PC-3 (cell line): ENCODE measurements around the gene IARS1. TPM values are rescaled to one million over a fixed set of nuclear protein-coding genes. Genes with fewer than 3 reads are reported as not detected.

Experiments used
- ATAC-seq: fragments of 200-7000 bp; cut with Tn5 transposase; 2 replicates; pipeline ENCODE4 v1.9.1; 2020; ENCODE audit warnings: mild to moderate bottlenecking, moderate library complexity
- BruUV-seq: library from RNA; stranded (reverse); fragments of 400-500 nt; replicated peaks from 2 replicates; lab custom pipeline; 2021; lab: Mats Ljungman, UMichigan
- CTCF ChIA-PET: fragments of 300-600 bp; sonication (Branson Sonifier 250); formaldehyde crosslinking; loops from one replicate; lab custom pipeline; 2022; ENCODE audit warnings: antibody characterized with exemption; lab: Charles Lee
- POLR2A ChIA-PET: fragments of 300-600 bp; sonication (Branson Sonifier 250); formaldehyde crosslinking; loops from one replicate; lab custom pipeline; 2022; ENCODE audit warnings: antibody characterized with exemption; ENCODE audit not compliant: unreplicated experiment; lab: Charles Lee
- DNase-seq: peaks from one replicate; pipeline ENCODE4 v3.0.0-alpha.2; 2015
- H2AFZ ChIP-seq: fragments of 300-600 bp; sonication (generic); 2 replicates; pipeline ENCODE4 v1.6.0; 2016; ENCODE audit warnings: antibody characterized with exemption, low read length
- H3F3A ChIP-seq: fragments of 300-600 bp; sonication (generic); one replicate; pipeline ENCODE4 v1.6.0; 2017; ENCODE audit warnings: antibody characterized with exemption, low read length, control low read depth, mild to moderate bottlenecking; ENCODE audit not compliant: unreplicated experiment
- H3K27ac ChIP-seq: fragments of 300-600 bp; sonication (generic); 2 replicates; pipeline ENCODE4 v1.5.1; 2016; ENCODE audit warnings: mild to moderate bottlenecking, low read length
- H3K27me3 ChIP-seq: fragments of 300-600 bp; sonication (generic); 2 replicates; pipeline ENCODE4 v1.6.1; 2016; ENCODE audit warnings: low read length, mixed read lengths
- H3K36me3 ChIP-seq: fragments of 300-600 bp; sonication (generic); 2 replicates; pipeline ENCODE4 v1.6.1; 2016; ENCODE audit warnings: low read depth, mixed run types, low read length, mixed read lengths
- H3K4me1 ChIP-seq: fragments of 300-600 bp; sonication (generic); 2 replicates; pipeline ENCODE4 v1.5.1; 2016; ENCODE audit warnings: low read length; ENCODE audit not compliant: insufficient read depth
- H3K4me2 ChIP-seq: fragments of 300-600 bp; sonication (generic); 2 replicates; pipeline ENCODE4 v1.6.0; 2016; ENCODE audit warnings: low read length
- H3K4me3 ChIP-seq: fragments of 300-600 bp; sonication (generic); 2 replicates; pipeline ENCODE4 v1.5.1; 2016; ENCODE audit warnings: mild to moderate bottlenecking, low read length, mixed read lengths
- H3K79me2 ChIP-seq: fragments of 300-600 bp; sonication (generic); 2 replicates; pipeline ENCODE4 v1.6.1; 2017; ENCODE audit warnings: low read length, mixed read lengths
- H3K9ac ChIP-seq: fragments of 300-600 bp; sonication (generic); 2 replicates; pipeline ENCODE4 v1.6.0; 2016; ENCODE audit warnings: mild to moderate bottlenecking, low read length
- H3K9me2 ChIP-seq: fragments of 300-600 bp; sonication (generic); replicated peaks from 2 replicates; pipeline ENCODE4 v1.6.1; 2016; ENCODE audit warnings: mixed run types, low read length, mixed read lengths
- H3K9me3 ChIP-seq: fragments of 300-600 bp; sonication (generic); 2 replicates; pipeline ENCODE4 v1.6.1; 2016; ENCODE audit warnings: low read length, mixed read lengths
- H4K20me1 ChIP-seq: fragments of 300-600 bp; sonication (generic); 2 replicates; pipeline ENCODE4 v1.6.1; 2016; ENCODE audit warnings: low read length, mixed read lengths
- CTCF ChIP-seq: fragments of 300-600 bp; sonication (generic); conservative IDR thresholded peaks from 2 replicates; pipeline ENCODE4 v1.5.1; 2017; ENCODE audit warnings: antibody characterized with exemption, low read depth, mild to moderate bottlenecking, low read length
- EZH2 ChIP-seq: fragments of 300-600 bp; sonication (generic); IDR thresholded peaks from one replicate; pipeline ENCODE4 v1.6.1; 2017; ENCODE audit warnings: antibody characterized with exemption, mild to moderate bottlenecking, low read length; ENCODE audit not compliant: unreplicated experiment
- EZH2phosphoT487 ChIP-seq: fragments of 300-600 bp; sonication (generic); IDR thresholded peaks from 2 replicates; pipeline ENCODE4 v1.6.1; 2018; ENCODE audit warnings: mild to moderate bottlenecking, antibody characterized with exemption, low read length, borderline replicate concordance
- intact Hi-C: fragments of 100-400 bp; cut with micrococcal nuclease; formaldehyde crosslinking; loops from 2 replicates; pipeline ENCODE4 v1.9.0; 2023
- total RNA-seq: library from RNA; depleted of rRNA; stranded (reverse); fragments of >200 nt; gene quantifications from 2 replicates; pipeline ENCODE4 v1.2.3, GENCODE V29; 2014

Gene IARS1
- total RNA-seq, 1 experiment from 2014 or later = 128 TPM

GRCh38 chr9:92325991-92326500, 32.5 kb upstream of the IARS1 start:
- Histone ChIP-seq H2AFZ (peak overlapping the region; percentile 84), H3K4me2 (peak overlapping the region; percentile 91), H3K4me1 (peaks cover 10% of the 10 kb centered on the region; the same call in 1 of the 2 replicates), H3K36me3 (no peaks in the 10 kb centered on the region; the same call in 1 of the 2 replicates), H4K20me1 (no peaks in the 10 kb centered on the region), H3K27me3 (no peaks in the 10 kb centered on the region), H3F3A (no peaks in the 10 kb centered on the region), H3K9me3 (no peaks in the 10 kb centered on the region), H3K4me3 (peak overlapping the region; percentile 79), H3K27ac (peak overlapping the region; percentile 91), H3K9me2 (no peaks in the 10 kb centered on the region), H3K79me2 (peaks cover 49% of the 10 kb centered on the region), H3K9ac (peak overlapping the region; percentile 97)
- POLR2A ChIA-PET = interaction anchor here (1.5 kb wide), 1 partner anchor 344 kb away, joined by 3 read pairs; the partner anchor contains the start of gene IPPK
- BruUV-seq = TSS peak; percentile 45
- TF ChIP-seq CTCF = no peak
- no peak for TF ChIP-seq EZH2phosphoT487
- no peak for TF ChIP-seq EZH2
- CTCF ChIA-PET = no interaction called here
- DNase-seq = peak; percentile 22
- intact Hi-C loops = loop anchor here (5.0 kb wide), 1 partner anchor 111 kb away; no protein-coding TSS in a partner anchor
- peak; percentile 16 for ATAC-seq

DNA sequence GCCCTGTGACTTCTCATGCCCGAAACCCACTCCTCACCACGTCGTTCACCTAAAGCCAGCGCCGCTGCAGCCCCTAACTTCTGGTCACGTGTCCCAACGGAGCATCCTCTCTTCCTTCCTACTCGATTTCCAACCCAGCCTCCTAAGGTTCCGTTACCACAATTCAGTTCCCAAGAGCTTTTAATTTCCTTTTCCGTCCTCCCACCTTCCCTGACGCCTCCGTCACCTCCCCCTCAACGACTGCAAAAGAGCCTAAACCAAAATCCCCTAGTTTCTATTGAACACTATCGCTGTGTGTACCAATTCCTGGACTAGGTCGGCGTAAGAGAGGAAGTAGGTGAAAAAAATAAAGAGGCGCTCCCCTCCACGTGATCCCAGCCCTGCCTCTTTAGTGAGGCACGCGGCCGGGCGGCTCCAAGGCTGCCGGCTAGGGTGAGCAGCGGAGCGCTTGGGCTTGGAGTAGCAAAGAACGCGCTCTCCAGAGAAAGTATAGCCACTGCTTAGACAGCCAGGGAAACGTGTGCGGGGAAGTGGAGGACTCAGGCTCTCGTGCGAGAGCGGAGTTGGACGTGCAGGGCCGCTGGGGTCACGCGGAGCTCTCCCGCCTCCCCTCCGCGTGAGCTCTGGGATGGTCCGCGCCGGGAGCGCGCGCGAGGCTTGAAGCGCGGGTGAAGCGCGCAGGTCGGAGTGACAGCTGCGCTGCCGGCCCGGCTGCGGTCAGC, 31.9 kb upstream of the IARS1 start, which contains the start of the genes CENPP and NOL8:
TSS of gene CENPP (plus strand) at position 685 of the 722 bp plus-strand sequence.
TSS of gene NOL8 (minus strand) at position 82 of the 722 bp plus-strand sequence. CDS start 1,189 bp downstream, outside the sequence.
- POLR2A ChIA-PET = interaction anchor here (1.5 kb wide), 1 partner anchor 345 kb away, joined by 3 read pairs; the partner anchor contains the start of gene IPPK

More for the DNA sequence above, 31.9 kb upstream of the IARS1 start, which contains the start of the genes CENPP and NOL8:
- intact Hi-C loops = loop anchor here (5.0 kb wide), 1 partner anchor 112 kb away; no protein-coding TSS in a partner anchor
- TF ChIP-seq EZH2 (no peak), CTCF (no peak), EZH2phosphoT487 (no peak)
- peak within 1 kb of the TSS; percentile 97 for H3K9ac ChIP-seq
- ATAC-seq (peak; percentile 90), DNase-seq (peak; percentile 76)
- BruUV-seq = no TSS peak
- peak within 1 kb of the TSS; percentile 79 for H3K4me3 ChIP-seq
- H3K4me2 ChIP-seq = peak within 1 kb of the TSS; percentile 91
- peaks cover 10% of the 10 kb centered on the region; the same call in 1 of the 2 replicates for H3K4me1 ChIP-seq
- H2AFZ ChIP-seq = peak within 1 kb of the TSS; percentile 84
- H3F3A ChIP-seq = no peaks in the 10 kb centered on the region
- no peaks in the 10 kb centered on the region for H3K27me3 ChIP-seq
- H3K27ac ChIP-seq = peak within 1 kb of the TSS; percentile 91
- H3K79me2 ChIP-seq = peaks cover 49% of the 10 kb centered on the region
- no peaks in the 10 kb centered on the region; the same call in 1 of the 2 replicates for H3K36me3 ChIP-seq
- no peaks in the 10 kb centered on the region for H3K9me2 ChIP-seq
- no peaks in the 10 kb centered on the region for H4K20me1 ChIP-seq
- H3K9me3 ChIP-seq = no peaks in the 10 kb centered on the region
- CTCF ChIA-PET = no interaction called here
